HG02938 (cell line): ENCODE data around the gene SLC16A3.

Experiments used
- ATAC-seq: cut with Tn5 transposase; IDR thresholded peaks from one replicate; pipeline ENCODE4 v1.9.1; 2021; ENCODE audit warnings: mild to moderate bottlenecking, moderate library complexity; ENCODE audit not compliant: unreplicated experiment

Gene SLC16A3

DNA sequence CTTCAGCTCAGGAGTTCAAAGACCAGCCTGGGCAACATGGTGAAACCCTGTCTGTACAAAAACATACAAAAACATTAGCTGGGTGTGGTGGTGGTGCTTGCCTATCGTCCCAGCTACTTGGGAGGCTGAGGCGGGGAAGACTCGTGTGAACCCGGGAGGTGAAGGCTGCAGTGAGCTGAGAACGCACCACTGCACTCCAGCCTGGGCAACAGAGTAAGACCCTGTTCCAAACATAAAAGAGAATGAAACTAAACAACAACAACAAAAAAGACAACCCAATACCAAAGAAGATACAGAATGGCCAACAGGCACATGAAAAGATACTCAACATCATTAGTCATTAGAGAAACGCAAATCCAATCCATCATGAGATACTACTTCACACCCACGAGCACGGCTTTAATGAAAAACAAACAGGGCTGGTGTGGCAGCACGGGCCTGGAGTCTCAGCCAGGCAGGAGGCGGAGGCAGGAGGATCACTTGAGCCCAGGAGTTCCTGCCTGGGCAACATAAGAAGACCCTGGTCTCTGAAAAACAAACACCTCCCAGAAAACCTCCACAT, 7.4 kb upstream of the SLC16A3 start:
- no peak for ATAC-seq

DNA sequence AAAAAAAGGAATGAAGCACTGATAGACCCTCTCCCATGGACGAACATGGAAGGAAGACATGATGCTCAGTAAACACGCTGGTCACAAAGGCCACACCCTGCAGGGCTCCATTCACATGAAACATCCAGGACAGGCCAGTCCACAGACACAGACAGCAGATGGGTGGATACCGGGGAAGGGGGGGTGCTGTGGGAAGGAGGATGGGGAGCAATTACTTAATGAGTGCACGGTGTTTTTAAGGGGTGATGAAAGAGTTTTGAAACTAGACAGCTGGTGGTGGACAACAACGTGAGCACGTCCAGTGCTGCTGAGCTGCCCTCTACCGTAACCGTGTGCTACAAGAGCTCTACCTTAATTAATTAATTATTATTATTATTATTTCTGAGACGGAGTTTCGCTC, 6.0 kb upstream of the SLC16A3 start:
- ATAC-seq = no peak

DNA sequence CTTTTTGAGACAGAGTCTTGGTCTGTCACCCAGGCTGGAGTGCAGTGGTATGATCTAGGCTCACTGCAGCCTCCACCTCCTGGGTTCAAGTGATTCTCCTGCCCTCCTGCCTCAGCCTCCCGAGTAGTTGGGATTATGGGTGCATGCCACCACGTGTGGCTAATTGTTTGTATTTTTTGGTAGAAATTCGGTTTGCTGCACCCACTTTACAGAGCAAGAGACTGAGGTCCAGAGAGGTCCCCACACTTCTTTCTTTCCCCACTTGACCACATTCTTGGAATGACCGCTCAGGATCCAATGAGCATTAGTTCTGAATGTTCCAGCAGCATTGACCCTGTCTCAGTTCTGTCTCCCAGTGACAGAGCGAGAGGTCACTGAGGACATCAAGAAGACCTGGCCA, 5.3 kb upstream of the SLC16A3 start:
- no peak for ATAC-seq

DNA sequence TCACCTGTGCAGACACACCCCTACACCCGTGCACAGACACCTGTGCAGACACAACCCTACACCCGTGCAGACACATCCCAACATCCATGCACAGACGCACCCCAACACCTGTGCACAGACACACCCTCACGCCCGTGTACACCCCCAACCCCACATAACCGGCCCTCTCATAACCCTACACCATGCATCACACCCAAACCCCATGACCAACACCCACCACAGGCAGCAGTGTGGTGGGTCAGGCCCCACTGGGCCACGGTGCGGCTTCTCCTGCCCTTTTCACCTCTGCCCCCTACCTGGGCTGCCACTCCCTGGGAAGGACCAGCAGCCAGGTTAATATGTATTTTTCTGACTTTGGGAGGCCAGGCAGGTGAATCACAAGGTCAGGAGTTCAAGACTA, 4.2 kb upstream of the SLC16A3 start:
- no peak for ATAC-seq

DNA sequence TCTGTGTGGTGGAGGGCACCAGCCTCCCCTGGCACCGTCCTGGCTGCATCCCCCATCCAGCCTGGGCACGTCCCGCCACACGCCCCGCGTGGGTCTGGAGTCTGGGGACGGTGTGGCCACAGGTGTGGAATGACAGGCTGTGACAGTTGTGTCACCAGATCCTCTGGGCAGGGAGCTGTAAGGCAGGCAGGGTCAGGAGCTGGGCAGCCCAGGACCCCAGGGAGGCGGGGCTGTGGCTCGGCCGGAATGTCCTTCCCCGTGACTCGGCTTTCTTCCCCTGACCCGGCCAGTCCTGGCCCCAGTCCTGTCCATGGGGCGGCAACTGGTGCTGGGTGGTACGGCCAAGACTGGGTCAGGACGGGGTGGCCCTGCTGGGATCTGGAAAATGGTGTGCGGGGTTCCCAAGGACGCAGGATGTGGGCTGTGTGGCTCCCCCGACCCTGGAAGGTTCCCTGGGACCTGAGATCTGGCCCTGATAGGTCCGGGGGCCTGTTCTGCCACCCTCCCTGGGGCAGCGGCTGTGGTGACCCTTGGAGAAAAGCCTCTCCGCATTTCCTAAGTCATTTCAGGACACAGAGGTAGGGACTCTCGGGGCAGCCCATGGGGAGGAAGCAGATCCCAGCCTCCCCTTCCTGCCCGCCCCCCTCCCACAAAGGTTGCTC, 3.3 kb upstream of the SLC16A3 start:
- ATAC-seq = no peak

DNA sequence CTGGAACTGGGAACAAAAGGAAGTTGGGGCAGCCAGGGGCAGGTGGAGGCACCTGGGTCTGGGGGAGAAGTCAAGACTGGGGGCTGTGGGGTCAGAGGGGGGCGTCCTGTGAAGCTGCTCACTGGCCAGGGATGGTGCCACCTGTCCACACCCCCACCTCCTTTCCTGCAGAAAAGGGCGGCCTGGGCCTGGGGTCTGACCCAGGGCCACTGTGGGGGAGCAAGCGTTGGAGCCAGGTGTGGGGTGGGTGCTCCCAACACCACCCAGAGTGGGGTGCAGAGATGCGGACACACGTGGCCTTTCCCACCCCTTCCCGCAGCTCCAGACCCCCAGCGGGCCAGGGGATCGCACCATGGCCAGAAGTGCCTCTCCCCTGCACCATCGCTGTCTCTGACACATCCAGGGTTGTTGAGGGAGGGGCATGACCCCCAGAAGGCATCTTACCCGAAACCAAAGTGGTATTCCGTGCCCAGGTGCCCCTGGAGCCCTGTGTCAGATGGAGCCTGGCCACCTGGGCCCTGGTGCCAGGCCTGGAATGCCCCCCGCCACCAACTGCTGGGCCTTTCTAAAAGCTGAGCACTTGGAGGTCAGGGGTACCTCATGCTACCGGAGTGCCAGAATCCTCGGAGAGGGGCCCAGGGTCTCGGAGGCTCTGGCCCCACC, 2.6 kb upstream of the SLC16A3 start:
- no peak for ATAC-seq

DNA sequence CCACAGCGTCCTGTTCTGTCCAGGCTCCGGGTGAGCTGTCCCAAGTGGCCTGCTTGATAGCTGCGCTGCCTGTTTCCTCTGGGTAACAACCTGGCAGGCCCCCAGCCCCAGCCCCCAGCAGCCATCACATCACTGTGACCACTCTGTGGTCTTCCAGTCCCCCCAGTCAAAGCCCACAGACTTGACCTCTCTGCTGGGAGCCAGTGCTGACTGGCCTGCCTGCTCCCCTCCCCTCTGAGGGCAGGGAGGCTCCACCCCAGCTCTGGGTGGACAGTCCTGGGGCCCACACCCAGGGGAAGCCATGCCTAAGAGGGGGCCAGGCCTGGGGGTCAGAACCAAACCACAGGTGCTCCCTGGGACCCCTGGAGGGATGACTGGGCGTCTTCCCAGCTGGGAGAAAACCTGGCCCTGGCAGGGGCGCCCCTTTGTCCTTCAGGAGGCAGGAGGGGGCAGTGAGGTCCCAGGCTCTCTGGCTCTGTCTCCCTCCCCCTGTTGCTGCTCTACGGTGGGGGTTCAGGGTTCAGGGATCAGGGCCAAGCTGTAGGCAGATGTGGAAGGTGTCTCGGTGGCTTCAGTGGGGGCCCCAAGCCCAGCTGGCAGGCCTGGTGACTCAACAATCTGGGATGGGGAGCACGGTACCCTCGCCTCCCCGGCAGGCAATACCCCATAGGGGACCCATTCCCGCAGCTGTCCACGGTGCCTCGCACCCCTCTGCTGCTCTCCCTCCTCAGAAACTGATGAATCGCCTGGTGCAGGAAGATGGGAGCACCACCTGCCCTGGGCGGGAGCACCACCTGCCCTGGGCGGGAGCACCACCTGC, 1.8 kb upstream of the SLC16A3 start:
- ATAC-seq = no peak

DNA sequence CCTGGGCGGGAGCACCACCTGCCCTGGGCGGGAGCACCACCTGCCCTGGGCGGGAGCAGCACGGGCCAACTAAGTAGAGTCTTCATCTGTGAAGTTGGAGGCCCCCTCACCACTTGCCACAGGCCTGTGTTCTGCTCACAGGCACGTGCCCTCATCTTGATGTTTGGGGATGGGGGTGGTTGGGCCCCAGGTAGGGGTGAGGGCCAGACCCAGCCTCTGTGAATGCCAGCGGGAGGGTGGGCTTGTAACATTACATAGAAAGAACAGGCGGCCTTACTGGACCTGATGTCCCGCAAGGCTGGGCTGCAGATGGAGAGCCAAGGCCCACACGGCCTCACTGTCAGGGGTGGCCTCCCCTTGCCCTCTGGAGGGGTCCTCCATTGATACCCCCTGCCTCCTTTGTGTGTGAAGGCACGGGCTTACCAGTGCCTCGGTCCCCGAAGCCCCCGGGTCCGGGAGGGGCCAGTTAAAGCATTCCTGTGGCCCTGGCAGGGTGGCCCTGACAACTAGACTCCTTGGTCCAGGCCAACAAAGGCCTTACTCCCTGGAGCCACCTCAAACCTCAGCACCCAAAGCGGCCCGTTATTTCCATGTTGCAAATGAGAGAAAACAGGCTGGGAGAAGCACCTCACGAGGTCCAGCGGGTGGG, 1.1 kb upstream of the SLC16A3 start:
- ATAC-seq = no peak

DNA sequence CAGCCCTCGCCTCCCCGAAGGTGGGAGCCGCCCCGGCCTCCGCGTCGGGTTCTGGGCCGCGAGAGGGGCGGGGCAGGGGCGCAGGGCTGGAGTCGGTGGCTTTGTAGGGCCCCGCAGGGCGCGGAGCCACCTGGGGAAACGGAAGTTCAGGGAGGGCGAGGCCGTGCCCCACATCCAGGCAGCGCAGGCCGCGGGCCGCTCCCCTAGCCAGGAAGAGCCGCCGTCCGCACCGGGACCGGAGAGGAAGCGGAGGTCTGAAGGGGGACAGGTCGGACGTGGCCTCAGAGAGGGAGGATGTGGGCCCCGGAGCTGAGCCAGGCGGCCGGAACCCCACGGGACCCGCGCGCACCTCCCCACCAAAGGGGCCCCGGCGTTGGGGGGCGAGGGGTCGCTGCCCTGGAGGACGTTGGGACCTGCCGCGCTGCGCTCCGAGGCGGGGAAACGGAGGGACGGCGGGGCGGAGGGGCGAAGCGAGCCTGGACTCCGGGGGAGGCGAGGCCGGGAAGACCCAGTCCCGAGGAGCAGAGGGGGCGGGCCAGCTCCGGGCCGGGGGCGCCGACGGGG, 482 bp upstream of the SLC16A3 start:
- no peak for ATAC-seq

DNA sequence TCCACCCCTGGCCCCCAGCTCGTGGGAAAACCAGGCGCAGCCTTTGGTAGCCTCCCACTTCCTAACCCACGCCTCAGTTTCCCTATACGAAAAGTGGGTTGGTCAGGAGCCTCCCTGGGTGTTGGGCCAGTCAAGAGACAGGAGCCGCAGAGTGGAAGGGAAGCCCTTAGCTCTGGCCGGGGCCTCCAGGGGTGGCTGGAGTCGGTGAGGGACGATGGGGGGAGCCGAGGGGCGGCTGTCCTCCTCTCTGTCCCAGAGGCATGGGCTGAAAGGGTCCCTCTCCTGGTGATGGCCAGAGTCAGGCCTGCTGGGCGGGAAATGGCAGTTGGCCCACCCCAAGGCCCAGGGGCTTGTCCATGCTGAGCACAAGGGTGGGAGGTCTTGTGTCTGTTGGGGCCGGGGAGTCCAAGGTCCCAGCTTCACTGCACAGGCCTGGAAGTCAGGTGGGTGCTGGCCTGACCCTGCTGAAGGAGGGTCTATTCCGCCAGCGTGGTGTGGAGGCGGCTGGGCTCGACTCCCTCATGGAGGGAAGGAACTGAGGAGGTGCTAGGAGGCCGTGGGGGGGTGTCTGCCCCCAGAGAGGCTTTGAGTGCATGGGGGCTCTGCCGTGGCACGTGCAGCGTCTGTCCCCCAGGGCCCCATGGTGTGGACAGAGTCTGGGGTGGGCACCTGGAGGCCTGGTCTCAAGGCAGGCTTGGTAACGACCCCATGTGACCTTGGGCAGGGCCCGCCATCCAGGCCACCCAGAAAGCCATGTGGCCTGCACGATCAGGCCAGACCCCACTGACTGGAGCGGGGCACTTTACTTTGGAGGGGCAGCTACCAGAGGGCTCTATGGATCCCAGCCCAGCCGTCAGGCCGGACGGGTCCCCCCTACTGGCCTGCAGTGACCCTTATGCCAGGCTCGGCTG, 1.1 kb downstream of the SLC16A3 start:
- no peak for ATAC-seq

DNA sequence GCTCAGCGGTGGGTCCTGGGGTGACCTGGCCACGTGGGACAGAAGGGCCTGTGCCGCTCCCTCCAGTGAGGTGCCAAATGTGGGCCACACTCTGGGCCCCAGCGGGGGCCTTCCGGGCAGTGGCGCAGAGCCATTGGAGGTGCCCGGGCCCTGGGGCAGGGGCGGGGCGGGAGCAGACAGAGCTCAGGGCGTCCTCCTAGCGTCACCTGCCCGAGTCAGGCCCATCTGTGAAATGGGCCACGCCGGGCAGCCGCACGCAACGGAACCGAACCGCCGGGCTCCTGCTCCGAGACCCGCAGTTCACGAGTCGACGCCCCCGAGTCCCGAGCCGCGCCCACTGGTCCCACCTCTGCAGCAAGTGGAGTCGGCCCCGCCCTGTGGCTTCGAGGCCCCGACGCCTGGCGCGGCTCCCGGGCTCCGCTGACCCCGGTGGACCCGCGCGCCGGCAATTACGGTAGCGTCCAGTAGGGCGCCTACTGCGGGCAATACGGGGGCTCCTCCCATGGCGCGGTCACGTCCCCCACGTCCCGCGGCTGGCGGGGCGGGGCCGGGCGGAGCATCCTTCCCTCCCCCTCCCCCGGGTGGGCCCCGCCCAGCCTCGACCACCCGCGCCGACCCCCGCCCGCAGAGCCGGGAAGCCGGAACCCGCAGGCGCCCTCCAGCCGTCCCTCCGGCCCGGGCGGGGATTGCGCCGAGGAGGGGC, 1.9 kb downstream of the SLC16A3 start:
- ATAC-seq = no peak

DNA sequence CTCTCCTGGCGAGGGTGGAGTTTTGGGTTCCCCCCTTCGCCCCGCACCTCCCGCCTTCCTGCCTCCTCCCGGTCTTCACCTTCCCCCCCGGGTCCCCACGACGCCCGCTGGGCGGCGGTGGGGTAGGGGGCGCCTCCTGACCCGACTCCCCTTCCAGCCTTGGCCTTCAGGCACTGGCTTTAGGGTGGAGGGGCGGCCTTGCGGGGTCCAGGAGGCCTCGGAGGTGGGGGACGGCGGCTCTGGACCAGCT, 2.4 kb downstream of the SLC16A3 start:
- ATAC-seq = no peak

DNA sequence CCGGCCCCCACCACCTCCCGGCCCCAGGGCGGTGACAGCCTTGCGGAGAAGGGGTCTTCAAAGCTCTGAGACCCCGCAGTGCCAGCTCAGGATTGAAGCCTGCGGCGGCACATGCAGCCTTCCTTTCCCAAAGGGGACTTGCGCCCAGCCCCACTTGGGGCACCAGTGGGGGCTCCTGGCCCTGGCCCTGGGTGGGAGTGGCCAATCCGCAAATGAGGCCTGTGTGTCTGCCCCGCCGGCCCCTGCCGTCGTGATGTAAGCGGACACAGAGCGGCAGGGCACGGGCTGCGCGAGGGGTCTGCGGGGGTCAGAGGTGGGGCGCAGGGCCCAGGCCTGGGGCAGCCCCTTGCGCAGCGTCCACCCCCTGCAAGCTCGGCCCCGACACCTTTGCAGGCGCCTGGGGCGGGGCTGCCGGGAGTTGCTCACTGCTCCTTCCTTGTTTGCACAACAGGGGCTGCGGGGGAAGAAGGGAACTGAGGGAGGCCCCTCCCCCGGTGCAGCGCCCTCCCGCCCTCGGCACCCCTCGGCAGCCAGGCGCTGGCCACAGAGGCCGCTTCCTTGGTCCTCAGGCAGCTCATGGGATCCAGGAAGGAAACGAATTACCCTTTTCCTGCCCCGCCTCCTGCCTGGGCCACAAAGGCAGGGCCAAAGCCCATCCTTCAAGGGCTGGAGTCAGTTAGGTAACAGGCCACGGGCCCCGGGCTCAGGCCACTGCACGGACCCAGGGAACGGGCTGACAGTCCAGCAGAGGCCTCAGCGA, 2.9 kb downstream of the SLC16A3 start:
- no peak for ATAC-seq

DNA sequence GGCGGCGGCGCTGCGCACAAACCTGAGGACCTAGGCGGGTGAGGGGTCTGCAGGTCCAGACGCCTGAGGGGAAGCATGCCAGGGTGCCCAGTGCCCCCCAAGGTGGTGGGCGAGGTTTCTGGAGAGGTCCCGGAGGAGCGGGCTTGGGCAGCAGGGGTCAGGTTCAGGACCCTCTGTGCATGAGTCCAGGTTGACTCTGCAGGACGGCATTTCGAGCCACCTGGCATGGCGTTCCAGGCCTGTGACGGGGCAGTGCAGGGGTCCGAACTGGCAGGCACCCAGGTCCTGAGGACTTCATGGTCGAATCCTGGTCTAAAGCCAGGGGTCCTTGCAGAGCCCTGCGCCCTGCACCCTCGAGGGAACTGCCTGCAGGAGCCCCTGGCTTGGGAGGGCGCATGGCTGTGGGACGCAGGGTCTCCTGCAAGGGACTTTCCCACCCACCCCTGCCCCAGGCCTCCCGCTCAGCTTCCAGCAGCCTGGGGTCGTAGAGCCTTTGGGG, 3.5 kb downstream of the SLC16A3 start:
- no peak for ATAC-seq

DNA sequence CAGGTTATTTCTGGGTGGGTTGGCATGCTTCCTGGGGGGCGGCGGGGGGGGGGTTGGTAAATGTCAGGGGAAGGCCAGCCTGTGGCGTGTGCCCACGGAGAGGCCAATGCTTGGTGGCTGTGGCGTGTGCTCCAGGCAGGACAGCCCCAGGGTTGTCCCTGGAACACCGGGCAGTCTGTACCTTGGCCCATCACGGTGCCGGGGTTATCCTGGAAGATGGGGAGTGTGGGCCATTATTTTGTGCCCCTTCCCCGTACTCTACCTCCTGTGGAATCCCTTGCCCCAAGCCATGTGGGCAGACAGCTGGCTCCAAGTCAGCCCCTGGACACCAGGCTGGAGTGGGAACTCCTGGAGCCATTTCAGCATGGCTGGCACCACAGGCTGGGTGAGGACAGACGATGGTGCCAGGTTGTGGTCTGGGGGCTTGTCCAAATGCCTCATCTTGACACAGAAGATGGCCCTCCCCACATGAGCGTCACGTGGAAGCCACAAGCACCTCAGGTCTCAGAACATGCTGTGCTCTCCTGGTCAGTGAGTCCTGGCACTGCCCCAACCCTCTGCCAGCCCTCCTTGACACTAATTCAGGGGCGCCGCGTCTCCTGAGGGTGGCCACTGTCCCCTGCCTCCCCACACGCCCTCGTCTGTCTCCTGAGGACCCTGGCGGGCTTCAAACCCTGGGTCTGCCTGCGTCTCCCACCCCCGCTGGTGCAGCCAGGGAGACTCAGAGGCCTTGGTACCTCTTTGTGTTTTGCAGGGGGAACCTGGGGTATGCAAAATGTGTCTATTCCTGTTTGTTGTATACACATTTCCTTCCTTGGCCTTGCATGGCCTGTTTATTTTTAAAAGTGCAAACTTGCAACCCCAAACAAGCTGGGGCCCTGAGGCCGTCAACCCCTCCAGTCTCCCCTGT, 4.3 kb downstream of the SLC16A3 start:
- no peak for ATAC-seq

DNA sequence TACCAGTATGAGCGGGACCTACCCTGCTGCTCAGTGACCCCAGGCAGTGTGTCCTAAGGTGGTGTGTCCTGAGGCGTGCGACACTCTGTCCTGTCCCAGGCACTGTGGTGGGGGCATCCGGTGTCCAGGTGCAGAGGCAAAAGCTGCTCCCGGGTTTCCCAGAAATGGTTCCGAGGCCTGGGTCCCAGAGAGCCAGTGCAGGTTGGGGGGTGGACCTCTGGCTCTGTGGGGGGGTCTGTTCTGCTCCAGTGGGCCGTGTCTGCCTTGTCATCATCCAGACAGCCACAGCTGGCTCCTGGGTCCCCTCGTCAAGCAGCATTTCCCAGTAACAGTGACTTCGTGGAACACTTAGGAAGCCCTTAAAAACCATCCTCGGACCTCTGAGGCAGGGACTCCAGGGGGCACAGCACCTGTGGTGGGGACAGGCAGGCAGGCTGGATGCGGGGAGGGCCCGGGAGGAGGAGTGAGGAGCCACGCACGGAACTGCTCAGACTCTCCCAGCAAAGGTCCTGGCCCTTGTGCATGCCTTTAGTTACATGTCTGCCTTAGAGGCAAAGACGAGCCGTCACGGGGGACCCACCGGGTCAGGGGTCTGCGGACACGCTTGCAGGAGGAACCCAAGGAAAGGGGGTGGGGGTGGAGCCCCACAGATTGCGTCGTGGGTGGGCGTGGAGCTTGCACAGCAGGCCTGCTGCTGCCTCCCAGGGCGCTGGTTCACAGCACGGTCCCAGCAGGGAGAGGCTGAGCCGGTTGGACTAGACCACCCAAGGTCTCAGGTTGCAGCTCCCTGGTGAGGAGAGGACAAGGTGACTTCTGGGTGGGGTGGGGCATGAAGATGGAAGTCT, 5.6 kb downstream of the SLC16A3 start:
- no peak for ATAC-seq
